ENCODE measurements around the gene DDX27.
A peak's percentile ranks its signal among the peaks of the same experiment; 100 is the strongest.
"Not testable (repeated sequence)": the region's sequence is repeated elsewhere in the genome, so short reads cannot be mapped to it uniquely, and the experiment has no call there.

DDX27 gene

DNA sequence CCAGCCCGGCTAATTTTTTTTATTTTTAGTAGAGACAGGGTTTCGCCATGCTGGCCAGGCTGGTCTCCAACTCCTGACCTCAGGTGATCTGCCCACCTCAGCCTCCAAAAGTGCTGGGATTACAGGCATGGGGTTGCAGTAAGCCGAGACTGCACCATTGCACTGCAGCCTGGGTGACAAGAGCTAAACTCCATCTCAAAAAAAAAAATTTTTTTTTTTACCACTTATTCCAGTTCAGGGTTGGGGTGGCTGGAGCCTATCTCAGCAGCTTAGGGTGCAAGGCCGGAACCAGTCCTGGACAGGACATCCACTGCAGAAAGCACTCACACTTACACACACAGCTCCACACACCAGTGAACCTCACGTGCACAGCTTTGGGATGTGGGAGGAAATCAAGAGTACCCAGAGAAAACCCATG, 35.1 kb upstream of the DDX27 start:
- peaks cover 20% of the 10 kb centered on the region for H3K4me1 ChIP-seq (ENCODE audit: control insufficient read depth, insufficient read depth, low read length, unreplicated experiment)

DNA sequence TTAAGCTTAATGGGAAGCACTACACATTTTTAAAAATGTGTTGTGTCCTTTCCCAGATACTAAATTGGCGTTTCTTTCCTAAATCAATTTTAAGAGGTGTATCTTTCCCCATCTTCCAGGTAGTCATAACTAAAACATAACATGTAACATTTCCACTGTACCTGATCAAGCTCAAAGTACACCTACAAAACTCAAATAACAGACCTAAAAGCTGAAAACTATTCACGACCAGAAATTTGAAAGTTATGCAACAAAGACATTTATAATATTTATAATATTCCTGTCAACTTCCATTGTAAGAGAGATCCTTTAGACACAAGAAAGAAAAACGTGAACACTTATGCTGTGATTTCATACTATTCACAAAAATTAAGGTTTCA, 34.5 kb upstream of the DDX27 start:
- no peak overlapping the region for H3K27ac ChIP-seq (ENCODE audit: low read depth, low read length)
- no peaks in the 10 kb centered on the region for H3K27me3 ChIP-seq (ENCODE audit: insufficient read depth, low read length)
- H2AFZ ChIP-seq (ENCODE audit: low read length, unreplicated experiment), result no peak overlapping the region
- no peaks in the 10 kb centered on the region for H3K36me3 ChIP-seq (ENCODE audit: insufficient read depth, low read length)
- peaks cover 14% of the 10 kb centered on the region for H3K4me1 ChIP-seq (ENCODE audit: control insufficient read depth, insufficient read depth, low read length, unreplicated experiment)
- H3K4me3 ChIP-seq (ENCODE audit: low read depth, low read length), result no peak overlapping the region
- peaks cover 81% of the 10 kb centered on the region for H3K79me2 ChIP-seq (ENCODE audit: control insufficient read depth, insufficient read depth, low read length, unreplicated experiment)

More for the DNA sequence above, 35.1 kb upstream of the DDX27 start:
- H3K79me2 ChIP-seq (ENCODE audit: control insufficient read depth, insufficient read depth, low read length, unreplicated experiment), result peaks cover 87% of the 10 kb centered on the region
- H3K27me3 ChIP-seq (ENCODE audit: insufficient read depth, low read length); H3K36me3 ChIP-seq (ENCODE audit: insufficient read depth, low read length); H2AFZ ChIP-seq (ENCODE audit: low read length, unreplicated experiment); H3K27ac ChIP-seq (ENCODE audit: low read depth, low read length); H3K4me3 ChIP-seq (ENCODE audit: low read depth, low read length): not testable (repeated sequence)

DNA sequence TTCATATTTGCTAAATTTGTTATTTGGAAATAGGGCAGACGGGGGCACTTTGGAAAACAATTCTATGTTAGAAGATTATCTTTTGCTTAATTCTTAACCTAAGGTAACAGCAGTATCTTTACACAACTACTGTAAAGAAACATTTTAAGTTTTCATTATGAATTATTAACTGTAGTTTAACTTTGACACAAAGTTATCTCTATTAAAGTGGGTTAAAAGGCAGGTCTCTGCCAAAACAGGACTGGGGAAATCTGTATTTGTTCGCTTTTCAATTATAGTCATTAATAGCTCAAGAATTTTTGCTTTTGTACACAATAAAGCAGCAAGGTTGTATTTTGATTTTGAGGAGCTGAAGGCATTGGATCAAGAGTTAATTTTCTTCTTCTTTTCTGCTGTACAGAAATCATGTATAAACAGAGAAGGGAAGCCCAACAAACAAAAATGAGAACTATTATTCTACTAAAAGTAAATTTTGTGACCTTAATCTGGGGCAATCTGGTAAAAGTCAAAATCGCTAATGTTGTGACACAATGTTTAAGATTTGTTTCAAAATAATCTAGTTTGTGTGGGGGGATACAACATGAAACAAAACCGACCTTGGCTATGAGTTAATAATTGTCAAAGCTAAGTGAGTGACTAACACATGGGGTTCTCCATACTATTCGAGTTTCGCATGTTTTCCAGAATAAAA, 34.0 kb upstream of the DDX27 start:
- H3K4me1 ChIP-seq (ENCODE audit: control insufficient read depth, insufficient read depth, low read length, unreplicated experiment), result peaks cover 10% of the 10 kb centered on the region
- no peaks in the 10 kb centered on the region for H3K36me3 ChIP-seq (ENCODE audit: insufficient read depth, low read length)
- H3K27me3 ChIP-seq (ENCODE audit: insufficient read depth, low read length), result no peaks in the 10 kb centered on the region
- H3K79me2 ChIP-seq (ENCODE audit: control insufficient read depth, insufficient read depth, low read length, unreplicated experiment), result peaks cover 76% of the 10 kb centered on the region
- no peak overlapping the region for H2AFZ ChIP-seq (ENCODE audit: low read length, unreplicated experiment)
- H3K27ac ChIP-seq (ENCODE audit: low read depth, low read length), result no peak overlapping the region
- no peak overlapping the region for H3K4me3 ChIP-seq (ENCODE audit: low read depth, low read length)

GRCh38 chr20:49186535-49187329, 32.5 kb upstream of the DDX27 start:
- no peak overlapping the region for H3K27ac ChIP-seq (ENCODE audit: low read depth, low read length)
- H3K4me3 ChIP-seq (ENCODE audit: low read depth, low read length), result peak overlapping the region; percentile 84
- no peaks in the 10 kb centered on the region for H3K36me3 ChIP-seq (ENCODE audit: insufficient read depth, low read length)
- peaks cover 10% of the 10 kb centered on the region for H3K4me1 ChIP-seq (ENCODE audit: control insufficient read depth, insufficient read depth, low read length, unreplicated experiment)
- peaks cover 62% of the 10 kb centered on the region for H3K79me2 ChIP-seq (ENCODE audit: control insufficient read depth, insufficient read depth, low read length, unreplicated experiment)
- no peaks in the 10 kb centered on the region for H3K27me3 ChIP-seq (ENCODE audit: insufficient read depth, low read length)
- H2AFZ ChIP-seq (ENCODE audit: low read length, unreplicated experiment), result no peak overlapping the region

DNA sequence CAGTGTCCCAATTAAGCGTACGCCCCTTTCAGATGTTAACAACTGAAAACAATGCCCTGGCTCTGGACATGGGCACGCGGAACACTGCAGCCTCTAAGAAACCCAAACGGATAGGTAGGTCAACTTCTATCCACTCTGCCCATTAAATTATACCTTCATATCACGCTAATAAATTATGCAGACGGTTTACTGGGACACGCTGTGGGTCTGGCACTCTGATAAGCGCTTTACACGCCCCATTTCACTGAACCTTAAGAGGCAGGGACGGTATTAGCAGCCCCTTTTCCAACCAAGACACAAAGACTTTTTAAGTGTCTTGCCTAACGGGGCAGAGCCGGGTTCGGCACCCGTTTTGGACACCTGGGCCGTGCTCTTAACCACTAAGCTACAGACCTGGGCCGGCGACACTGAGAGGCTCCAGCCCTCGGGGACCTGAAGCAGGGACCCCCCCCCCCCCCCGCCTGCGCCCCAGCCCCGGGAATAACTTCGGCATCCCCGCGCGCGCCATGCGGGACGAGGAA, 31.8 kb upstream of the DDX27 start:
- Histone ChIP-seq H3K27me3 (ENCODE audit: insufficient read depth, low read length) (no peaks in the 10 kb centered on the region), H3K4me3 (ENCODE audit: low read depth, low read length) (peak overlapping the region; percentile 84), H3K4me1 (ENCODE audit: control insufficient read depth, insufficient read depth, low read length, unreplicated experiment) (peaks cover 10% of the 10 kb centered on the region), H3K36me3 (ENCODE audit: insufficient read depth, low read length) (no peaks in the 10 kb centered on the region), H3K79me2 (ENCODE audit: control insufficient read depth, insufficient read depth, low read length, unreplicated experiment) (peaks cover 55% of the 10 kb centered on the region), H2AFZ (ENCODE audit: low read length, unreplicated experiment) (no peak overlapping the region), H3K27ac (ENCODE audit: low read depth, low read length) (no peak overlapping the region)

GRCh38 chr20:49187851-49188641, 31.2 kb upstream of the DDX27 start, which contains the start of gene STAU1:
Gene STAU1 (minus strand): TSS chr20:49188334. CDS start chr20:49166201, 22,133 bp downstream.
- H3K4me1 ChIP-seq (ENCODE audit: control insufficient read depth, insufficient read depth, low read length, unreplicated experiment), result peaks cover 10% of the 10 kb centered on the region
- peak within 1 kb of the TSS; percentile 84 for H3K4me3 ChIP-seq (ENCODE audit: low read depth, low read length)
- peak within 1 kb of the TSS; percentile 56; the same call in 1 of the 2 replicates for H3K27ac ChIP-seq (ENCODE audit: low read depth, low read length)

GRCh38 chr20:49192944-49193518, 26.2 kb upstream of the DDX27 start:
- H3K27me3 ChIP-seq (ENCODE audit: insufficient read depth, low read length); H3K36me3 ChIP-seq (ENCODE audit: insufficient read depth, low read length); H3K27ac ChIP-seq (ENCODE audit: low read depth, low read length); H3K4me1 ChIP-seq (ENCODE audit: control insufficient read depth, insufficient read depth, low read length, unreplicated experiment); H3K4me3 ChIP-seq (ENCODE audit: low read depth, low read length); H3K79me2 ChIP-seq (ENCODE audit: control insufficient read depth, insufficient read depth, low read length, unreplicated experiment); H2AFZ ChIP-seq (ENCODE audit: low read length, unreplicated experiment): not testable (repeated sequence)

More at GRCh38 chr20:49187851-49188641, 31.2 kb upstream of the DDX27 start, which contains the start of gene STAU1:
- no peaks in the 10 kb centered on the region for H3K27me3 ChIP-seq (ENCODE audit: insufficient read depth, low read length)
- peak within 1 kb of the TSS; percentile 88 for H2AFZ ChIP-seq (ENCODE audit: low read length, unreplicated experiment)
- peaks cover 50% of the 10 kb centered on the region for H3K79me2 ChIP-seq (ENCODE audit: control insufficient read depth, insufficient read depth, low read length, unreplicated experiment)
- no peaks in the 10 kb centered on the region for H3K36me3 ChIP-seq (ENCODE audit: insufficient read depth, low read length)

GRCh38 chr20:49199729-49200293, 19.4 kb upstream of the DDX27 start:
- H3K27me3 ChIP-seq (ENCODE audit: insufficient read depth, low read length), result no peaks in the 10 kb centered on the region
- no peak overlapping the region for H3K27ac ChIP-seq (ENCODE audit: low read depth, low read length)
- no peaks in the 10 kb centered on the region for H3K36me3 ChIP-seq (ENCODE audit: insufficient read depth, low read length)
- no peak overlapping the region for H3K4me3 ChIP-seq (ENCODE audit: low read depth, low read length)
- H3K79me2 ChIP-seq (ENCODE audit: control insufficient read depth, insufficient read depth, low read length, unreplicated experiment), result no peaks in the 10 kb centered on the region
- H3K4me1 ChIP-seq (ENCODE audit: control insufficient read depth, insufficient read depth, low read length, unreplicated experiment), result no peaks in the 10 kb centered on the region
- no peak overlapping the region for H2AFZ ChIP-seq (ENCODE audit: low read length, unreplicated experiment)

GRCh38 chr20:49203011-49203410, 16.2 kb upstream of the DDX27 start:
- no peaks in the 10 kb centered on the region for H3K36me3 ChIP-seq (ENCODE audit: insufficient read depth, low read length)
- no peak overlapping the region for H3K27ac ChIP-seq (ENCODE audit: low read depth, low read length)
- H3K27me3 ChIP-seq (ENCODE audit: insufficient read depth, low read length), result no peaks in the 10 kb centered on the region
- H2AFZ ChIP-seq (ENCODE audit: low read length, unreplicated experiment), result no peak overlapping the region
- H3K4me3 ChIP-seq (ENCODE audit: low read depth, low read length), result no peak overlapping the region
- no peaks in the 10 kb centered on the region for H3K4me1 ChIP-seq (ENCODE audit: control insufficient read depth, insufficient read depth, low read length, unreplicated experiment)
- H3K79me2 ChIP-seq (ENCODE audit: control insufficient read depth, insufficient read depth, low read length, unreplicated experiment), result no peaks in the 10 kb centered on the region

DNA sequence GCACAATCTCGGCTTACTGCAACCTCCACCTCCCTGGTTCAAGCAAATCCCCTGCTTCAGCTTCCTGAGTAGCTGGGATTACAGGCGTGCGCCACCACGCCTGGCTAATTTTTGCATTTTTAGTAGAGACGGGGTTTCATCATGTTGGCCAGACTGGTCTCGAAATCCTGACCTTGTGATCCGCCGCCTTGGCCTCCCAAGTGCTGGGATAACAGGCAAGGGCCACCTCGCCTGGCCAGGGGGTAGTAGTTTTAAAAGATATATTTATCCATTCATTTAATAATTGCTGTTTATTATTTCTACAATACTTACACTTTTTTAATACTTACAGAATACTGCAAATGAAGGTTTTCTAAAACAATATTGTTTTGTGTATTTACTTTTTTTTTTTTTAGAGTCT, 15.5 kb upstream of the DDX27 start:
- no peak overlapping the region for H3K4me3 ChIP-seq (ENCODE audit: low read depth, low read length)
- H3K36me3 ChIP-seq (ENCODE audit: insufficient read depth, low read length), result no peaks in the 10 kb centered on the region
- no peaks in the 10 kb centered on the region for H3K4me1 ChIP-seq (ENCODE audit: control insufficient read depth, insufficient read depth, low read length, unreplicated experiment)
- H2AFZ ChIP-seq (ENCODE audit: low read length, unreplicated experiment), result no peak overlapping the region
- H3K27ac ChIP-seq (ENCODE audit: low read depth, low read length), result no peak overlapping the region
- no peaks in the 10 kb centered on the region for H3K79me2 ChIP-seq (ENCODE audit: control insufficient read depth, insufficient read depth, low read length, unreplicated experiment)
- H3K27me3 ChIP-seq (ENCODE audit: insufficient read depth, low read length), result no peaks in the 10 kb centered on the region

Measured in ACC112 (cell line).